K562 (cell line): Measurements from ENCODE around the gene GATA5. TPM values are rescaled to one million over a fixed set of nuclear protein-coding genes. Genes with fewer than 3 reads are reported as not detected.
A peak's percentile ranks its signal among the peaks of the same experiment; 100 is the strongest.

Experiments
- BHLHE40 ChIP-seq: IDR thresholded peaks from 2 replicates; pipeline ENCODE4 v1.6.1; 2011; ENCODE audit warnings: low read length, improper control_type of control experiment
- CBX3 ChIP-seq, 2 experiments: IDR thresholded peaks; 1 replicate in 1 of 2; 2 replicates in 1 of 2; pipeline ENCODE4 v1.6.1; 2012; ENCODE audit warnings: inconsistent platforms in 2 of 2, low read length in 2 of 2, borderline replicate concordance in 1 of 2, control low read depth in 1 of 2
- CEBPZ ChIP-seq: fragments of 150-350 bp; IDR thresholded peaks from 2 replicates; pipeline ENCODE4 v1.6.1; 2014; ENCODE audit warnings: low read depth, mild to moderate bottlenecking, low read length, borderline replicate concordance
- MYBL2 ChIP-seq, 2 experiments: fragments of 450-650 bp in 1 of 2; sonication (generic) in 1 of 2; formaldehyde crosslinking in 1 of 2; IDR thresholded peaks; 2 replicates each; pipeline versions ENCODE4 v1.6.1 to v1.8.1; 2017 to 2022; ENCODE audit warnings: borderline replicate concordance in 1 of 2, inconsistent platforms in 1 of 2, low read depth in 1 of 2, mild to moderate bottlenecking in 1 of 2, missing genetic modification reagents in 1 of 2, moderate library complexity in 1 of 2
- NCOA6 ChIP-seq: fragments of 450-650 bp; IDR thresholded peaks from 2 replicates; pipeline ENCODE4 v1.6.1; 2017; ENCODE audit warnings: mild to moderate bottlenecking
- PCBP1 ChIP-seq: fragments of 200-400 bp; formaldehyde crosslinking; IDR thresholded peaks from 2 replicates; pipeline ENCODE4 v1.6.1; 2018; ENCODE audit warnings: mild to moderate bottlenecking, low read depth, low read length; ENCODE audit not compliant: poor library complexity, severe bottlenecking
- POLR2H ChIP-seq: IDR thresholded peaks from 2 replicates; pipeline ENCODE4 v1.6.1; 2016; ENCODE audit warnings: missing genetic modification characterization, low read depth, mild to moderate bottlenecking, control low read depth, missing compliant biosample characterization, moderate library complexity
- RAD21 ChIP-seq, 2 experiments: fragments of 250-450 bp in 1 of 2; fragments of 450-650 bp in 1 of 2; sonication (Bioruptor Pico) in 1 of 2; formaldehyde crosslinking in 1 of 2; IDR thresholded peaks in 1 of 2; conservative IDR thresholded peaks in 1 of 2; 2 replicates each; pipeline versions ENCODE4 v1.4.0 to v1.8.0; 2020 to 2022; ENCODE audit warnings: mild to moderate bottlenecking in 2 of 2, moderate library complexity in 1 of 2
- RERE ChIP-seq: sonication (generic); formaldehyde crosslinking; IDR thresholded peaks from 2 replicates; pipeline ENCODE4 v1.8.0; 2023; ENCODE audit warnings: missing genetic modification reagents, mild to moderate bottlenecking, borderline replicate concordance
- SMAD4 ChIP-seq: fragments of 250-450 bp; sonication (Bioruptor Pico); conservative IDR thresholded peaks from 2 replicates; pipeline ENCODE4 v1.8.0; 2021; ENCODE audit warnings: inconsistent platforms, mild to moderate bottlenecking, moderate library complexity
- XRCC5 ChIP-seq: fragments of 200-400 bp; formaldehyde crosslinking; IDR thresholded peaks from 2 replicates; pipeline ENCODE4 v1.6.1; 2017; ENCODE audit warnings: low read depth, mild to moderate bottlenecking, low read length
- polyA plus RNA-seq, 8 experiments: library from polyadenylated mRNA; depleted of rRNA in 4 of 8; stranded (reverse) in 5 of 8; unstranded in 3 of 8; fragments of >200 nt; fragmentation: Nextera tagmentation in 2 of 8; fragmentation: Illumina TruSeq in 1 of 8; extraction: Ambion mirVana in 2 of 8; extraction: Trizol in 1 of 8; gene quantifications; 2 replicates each; pipeline versions ENCODE4 v1.2.1 to v1.2.3, GENCODE V29; 2011 to 2014; ENCODE audit warnings: inconsistent platforms in 1 of 8, missing spikeins in 1 of 8
- total RNA-seq, 7 experiments: library from RNA; depleted of rRNA in 6 of 7; stranded (reverse); fragments of >200 nt in 6 of 7; fragmentation: Illumina TruSeq in 2 of 7; extraction: Trizol in 2 of 7; gene quantifications; 2 replicates each; pipeline versions ENCODE4 v1.2.1 to v1.2.3, GENCODE V29; 2011 to 2021; ENCODE audit warnings: low replicate concordance in 1 of 7
- TF ChIP-seq, protein P1 (sequence below): fragments of 450-650 bp; conservative IDR thresholded peaks from 2 replicates; pipeline ENCODE4 v1.6.1; 2016; ENCODE audit warnings: missing genetic modification characterization, low read depth, mild to moderate bottlenecking, missing compliant biosample characterization, moderate library complexity
- TF ChIP-seq, protein P2 (sequence below): fragments of 250-450 bp; sonication (Bioruptor Pico); IDR thresholded peaks from 2 replicates; pipeline ENCODE4 v1.8.0; 2022; ENCODE audit warnings: moderate library complexity, mild to moderate bottlenecking, inconsistent platforms
- TF ChIP-seq, protein P3 (sequence below): fragments of 450-650 bp; formaldehyde crosslinking; IDR thresholded peaks from 2 replicates; pipeline ENCODE4 v1.4.0; 2020; ENCODE audit warnings: mild to moderate bottlenecking, moderate library complexity

The GATA5 gene
- total and polyA plus RNA-seq, 9 of the 15 experiments (the other 6 are each of a cell fraction or from before 2014, with no cell fraction given) = 0.09 to 0.57 (median 0.20) TPM; not detected in 3

- TF ChIP-seq RERE (CRISPR knock-in tag) (no peak), SMAD4 (CRISPR knock-in tag) (no peak), MYBL2 (IDR thresholded peaks at IDR 0.05; ENCODE audit: low read depth) (no peak), MYBL2 (CRISPR knock-in tag; IDR thresholded peaks at IDR 0.05; ENCODE audit: borderline replicate concordance) (no peak), NCOA6 (no peak), CBX3 (IDR thresholded peaks at IDR 0.05; ENCODE audit: borderline replicate concordance in 1 of 2, low read length in 2 of 2) (0 out of 3 replicates have a peak, but pooled peaks of 1 of the 2 experiments have one; percentile 49), RAD21 (CRISPR knock-in tag; conservative IDR thresholded peaks at IDR 0.05 in 1 of 2, IDR thresholded peaks at IDR 0.05 in 1 of 2) (peak; percentile 70 to 82), CEBPZ (peak; percentile 57; the same call in 1 of the 2 replicates), PCBP1 (no peak), BHLHE40 (no peak), POLR2H (tag) (no peak), XRCC5 (0 out of 2 replicates have a peak, but pooled peaks have one; percentile 60)
- TF ChIP-seq, protein P1, sequence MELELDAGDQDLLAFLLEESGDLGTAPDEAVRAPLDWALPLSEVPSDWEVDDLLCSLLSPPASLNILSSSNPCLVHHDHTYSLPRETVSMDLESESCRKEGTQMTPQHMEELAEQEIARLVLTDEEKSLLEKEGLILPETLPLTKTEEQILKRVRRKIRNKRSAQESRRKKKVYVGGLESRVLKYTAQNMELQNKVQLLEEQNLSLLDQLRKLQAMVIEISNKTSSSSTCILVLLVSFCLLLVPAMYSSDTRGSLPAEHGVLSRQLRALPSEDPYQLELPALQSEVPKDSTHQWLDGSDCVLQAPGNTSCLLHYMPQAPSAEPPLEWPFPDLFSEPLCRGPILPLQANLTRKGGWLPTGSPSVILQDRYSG (tag) = no peak
- TF ChIP-seq, protein P2, sequence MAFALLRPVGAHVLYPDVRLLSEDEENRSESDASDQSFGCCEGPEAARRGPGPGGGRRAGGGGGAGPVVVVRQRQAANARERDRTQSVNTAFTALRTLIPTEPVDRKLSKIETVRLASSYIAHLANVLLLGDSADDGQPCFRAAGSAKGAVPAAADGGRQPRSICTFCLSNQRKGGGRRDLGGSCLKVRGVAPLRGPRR (CRISPR knock-in tag) = no peak
- TF ChIP-seq, protein P3, sequence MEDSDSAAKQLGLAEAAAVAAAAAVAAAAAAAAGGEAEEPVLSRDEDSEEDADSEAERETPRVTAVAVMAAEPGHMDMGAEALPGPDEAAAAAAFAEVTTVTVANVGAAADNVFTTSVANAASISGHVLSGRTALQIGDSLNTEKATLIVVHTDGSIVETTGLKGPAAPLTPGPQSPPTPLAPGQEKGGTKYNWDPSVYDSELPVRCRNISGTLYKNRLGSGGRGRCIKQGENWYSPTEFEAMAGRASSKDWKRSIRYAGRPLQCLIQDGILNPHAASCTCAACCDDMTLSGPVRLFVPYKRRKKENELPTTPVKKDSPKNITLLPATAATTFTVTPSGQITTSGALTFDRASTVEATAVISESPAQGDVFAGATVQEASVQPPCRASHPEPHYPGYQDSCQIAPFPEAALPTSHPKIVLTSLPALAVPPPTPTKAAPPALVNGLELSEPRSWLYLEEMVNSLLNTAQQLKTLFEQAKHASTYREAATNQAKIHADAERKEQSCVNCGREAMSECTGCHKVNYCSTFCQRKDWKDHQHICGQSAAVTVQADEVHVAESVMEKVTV (CRISPR knock-in tag) = peak; percentile 57
Observed at GRCh38 chr20:62516338-62516737, 40.5 kb upstream of the GATA5 start (continued).
